ENCODE data around the gene PCDH15. TPM values are rescaled to one million over a fixed set of nuclear protein-coding genes. Genes with fewer than 3 reads are reported as not detected.

Gene PCDH15
- polyA plus RNA-seq, 1 of the 3 experiments (the other 2 are of a cell fraction): 0.03 TPM

DNA sequence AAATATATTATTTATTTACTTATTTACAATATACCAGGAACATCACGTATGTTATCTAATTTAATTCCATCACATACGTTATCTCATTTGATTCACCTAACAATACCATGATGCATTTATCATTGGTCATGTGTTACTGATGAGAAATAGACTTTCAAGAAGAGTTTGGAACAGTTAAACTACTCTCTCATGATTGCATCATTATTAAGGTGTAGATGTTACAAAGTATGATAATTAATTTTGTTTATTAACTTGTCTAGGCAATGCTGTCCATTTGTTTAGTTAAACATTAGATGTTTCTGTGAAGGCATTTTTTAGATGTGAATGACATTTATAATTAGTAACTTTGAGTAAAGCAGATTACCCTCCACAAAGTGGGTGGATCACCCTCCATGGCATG lies 32.0 kb upstream of the PCDH15 start:
- Histone ChIP-seq H3K9me3 (no peaks in the 10 kb centered on the region; the same call in 1 of the 2 replicates), H3K27me3 (ENCODE audit: insufficient read depth) (no peaks in the 10 kb centered on the region), H3K79me2 (ENCODE audit: insufficient read depth) (no peaks in the 10 kb centered on the region), H3K36me3 (replicated peaks in 1 of 2; ENCODE audit: control insufficient read depth in 1 of 2, insufficient read depth in 2 of 2, low read length in 1 of 2) (no peaks in the 10 kb centered on the region), H3K4me1 (ENCODE audit: control insufficient read depth in 1 of 2, insufficient read depth in 2 of 2, low read depth in 1 of 2, low read length in 1 of 2) (no peaks in the 10 kb centered on the region), H2AFZ (ENCODE audit: low read depth) (no peak overlapping the region), H3K9me2 (no peaks in the 10 kb centered on the region), H3F3A (replicated peaks; ENCODE audit: insufficient read depth) (no peaks in the 10 kb centered on the region), H3K27ac (ENCODE audit: low read depth in 2 of 2, low read length in 1 of 2) (no peak overlapping the region), H3K4me2 (no peak overlapping the region), H4K20me1 (ENCODE audit: insufficient read depth) (no peaks in the 10 kb centered on the region), H3K9ac (no peak overlapping the region), H3K4me3 (ENCODE audit: low read depth in 2 of 2, low read length in 1 of 2) (no peak overlapping the region)
- ChIA-PET CTCF (no interaction called here), POLR2A (no interaction called here)
- TF ChIP-seq TEAD4 (IDR thresholded peaks at IDR 0.05; ENCODE audit: borderline replicate concordance, insufficient read depth) (no peak), SMC3 (IDR thresholded peaks at IDR 0.05; ENCODE audit: low read depth, low read length) (no peak), CHD2 (IDR thresholded peaks at IDR 0.05; ENCODE audit: low read length, partially characterized antibody) (no peak), JUND (IDR thresholded peaks at IDR 0.05) (no peak), PBX3 (IDR thresholded peaks at IDR 0.05) (no peak), FOXM1 (IDR thresholded peaks at IDR 0.05; ENCODE audit: low read depth) (no peak), YY1 (IDR thresholded peaks at IDR 0.05; ENCODE audit: low read depth) (no peak), FOXJ3 (CRISPR knock-in tag; IDR thresholded peaks at IDR 0.05) (no peak), POLR2AphosphoS5 (IDR thresholded peaks at IDR 0.05; ENCODE audit: low read depth, low read length) (no peak), RCOR1 (IDR thresholded peaks at IDR 0.05; ENCODE audit: low read length) (no peak), GATA2 (CRISPR knock-in tag; IDR thresholded peaks at IDR 0.05) (no peak), RXRA (IDR thresholded peaks at IDR 0.05; ENCODE audit: borderline replicate concordance, low read depth) (no peak)
- TF ChIP-seq, protein P1, sequence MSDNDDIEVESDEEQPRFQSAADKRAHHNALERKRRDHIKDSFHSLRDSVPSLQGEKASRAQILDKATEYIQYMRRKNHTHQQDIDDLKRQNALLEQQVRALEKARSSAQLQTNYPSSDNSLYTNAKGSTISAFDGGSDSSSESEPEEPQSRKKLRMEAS (IDR thresholded peaks at IDR 0.05; ENCODE audit: low read depth): no peak
- TF ChIP-seq, protein P2, sequence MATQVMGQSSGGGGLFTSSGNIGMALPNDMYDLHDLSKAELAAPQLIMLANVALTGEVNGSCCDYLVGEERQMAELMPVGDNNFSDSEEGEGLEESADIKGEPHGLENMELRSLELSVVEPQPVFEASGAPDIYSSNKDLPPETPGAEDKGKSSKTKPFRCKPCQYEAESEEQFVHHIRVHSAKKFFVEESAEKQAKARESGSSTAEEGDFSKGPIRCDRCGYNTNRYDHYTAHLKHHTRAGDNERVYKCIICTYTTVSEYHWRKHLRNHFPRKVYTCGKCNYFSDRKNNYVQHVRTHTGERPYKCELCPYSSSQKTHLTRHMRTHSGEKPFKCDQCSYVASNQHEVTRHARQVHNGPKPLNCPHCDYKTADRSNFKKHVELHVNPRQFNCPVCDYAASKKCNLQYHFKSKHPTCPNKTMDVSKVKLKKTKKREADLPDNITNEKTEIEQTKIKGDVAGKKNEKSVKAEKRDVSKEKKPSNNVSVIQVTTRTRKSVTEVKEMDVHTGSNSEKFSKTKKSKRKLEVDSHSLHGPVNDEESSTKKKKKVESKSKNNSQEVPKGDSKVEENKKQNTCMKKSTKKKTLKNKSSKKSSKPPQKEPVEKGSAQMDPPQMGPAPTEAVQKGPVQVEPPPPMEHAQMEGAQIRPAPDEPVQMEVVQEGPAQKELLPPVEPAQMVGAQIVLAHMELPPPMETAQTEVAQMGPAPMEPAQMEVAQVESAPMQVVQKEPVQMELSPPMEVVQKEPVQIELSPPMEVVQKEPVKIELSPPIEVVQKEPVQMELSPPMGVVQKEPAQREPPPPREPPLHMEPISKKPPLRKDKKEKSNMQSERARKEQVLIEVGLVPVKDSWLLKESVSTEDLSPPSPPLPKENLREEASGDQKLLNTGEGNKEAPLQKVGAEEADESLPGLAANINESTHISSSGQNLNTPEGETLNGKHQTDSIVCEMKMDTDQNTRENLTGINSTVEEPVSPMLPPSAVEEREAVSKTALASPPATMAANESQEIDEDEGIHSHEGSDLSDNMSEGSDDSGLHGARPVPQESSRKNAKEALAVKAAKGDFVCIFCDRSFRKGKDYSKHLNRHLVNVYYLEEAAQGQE (IDR thresholded peaks at IDR 0.05; ENCODE audit: low read depth, low read length): no peak
- 29% methylated on average over 2 of the region's 2 CpGs for WGBS (ENCODE audit: low lambda C conversion rate)
- no peak for DNase-seq
